Peyer's patch (tissue), 4 donors: ENCODE measurements around the gene CHST11. TPM values are rescaled to one million over a fixed set of nuclear protein-coding genes. Genes with fewer than 3 reads are reported as not detected.

Experiments
- DNase-seq, 3 donors: peaks; one replicate each; pipeline ENCODE4 v3.0.0-alpha.2; 2017 to 2019
- H3K27ac ChIP-seq, 4 donors: fragments of 200-600 bp; sonication (generic); one replicate each; pipeline ENCODE4 v1.5.1; 2016 to 2019
- H3K27me3 ChIP-seq, 2 donors: fragments of 200-600 bp; sonication (generic); one replicate each; pipeline ENCODE4 v1.5.1; 2019
- H3K36me3 ChIP-seq, 3 donors: fragments of 200-600 bp; sonication (generic); one replicate each; pipeline ENCODE4 v1.5.1; 2016 to 2019
- H3K4me1 ChIP-seq, 4 donors: fragments of 200-600 bp; sonication (generic); one replicate each; pipeline ENCODE4 v1.5.1; 2016 to 2019
- H3K4me3 ChIP-seq, 4 donors: fragments of 200-600 bp; sonication (generic); 1 replicate in 3 of 4; 2 replicates in 1 of 4; pipeline ENCODE4 v1.5.1; 2016 to 2019; ENCODE audit warnings: mild to moderate bottlenecking in 1 of 4
- H3K9me3 ChIP-seq, 4 donors: fragments of 200-600 bp; sonication (generic); one replicate each; pipeline ENCODE4 v1.5.1; 2016 to 2019; ENCODE audit warnings: mild to moderate bottlenecking in 1 of 4
- POLR2A ChIP-seq, 2 donors: fragments of 450-650 bp; IDR thresholded peaks; one replicate each; pipeline ENCODE4 v1.5.1; 2017; ENCODE audit warnings: antibody characterized with exemption in 2 of 2, mild to moderate bottlenecking in 2 of 2, moderate library complexity in 2 of 2
- total RNA-seq, 4 donors: library from RNA; depleted of rRNA; stranded (reverse); fragments of >200 nt; gene quantifications; one replicate each; pipeline ENCODE4 v1.1.0, GENCODE V29; 2016
- TF ChIP-seq, protein P1 (sequence below), 6 experiments: fragments of 450-650 bp in 4 of 6; fragments of 200-600 bp in 2 of 6; sonication (generic) in 1 of 6; IDR thresholded peaks; one replicate each; pipeline ENCODE4 v1.5.1; 2017 to 2019; ENCODE audit warnings: antibody characterized with exemption in 6 of 6, mild to moderate bottlenecking in 3 of 6, moderate library complexity in 1 of 6

The CHST11 gene
- total RNA-seq, 4 donors from 2014 or later = 9.9 to 119 (median 15.6) TPM

- TF ChIP-seq POLR2A (IDR thresholded peaks at IDR 0.05) = no peak
- TF ChIP-seq, protein P1, sequence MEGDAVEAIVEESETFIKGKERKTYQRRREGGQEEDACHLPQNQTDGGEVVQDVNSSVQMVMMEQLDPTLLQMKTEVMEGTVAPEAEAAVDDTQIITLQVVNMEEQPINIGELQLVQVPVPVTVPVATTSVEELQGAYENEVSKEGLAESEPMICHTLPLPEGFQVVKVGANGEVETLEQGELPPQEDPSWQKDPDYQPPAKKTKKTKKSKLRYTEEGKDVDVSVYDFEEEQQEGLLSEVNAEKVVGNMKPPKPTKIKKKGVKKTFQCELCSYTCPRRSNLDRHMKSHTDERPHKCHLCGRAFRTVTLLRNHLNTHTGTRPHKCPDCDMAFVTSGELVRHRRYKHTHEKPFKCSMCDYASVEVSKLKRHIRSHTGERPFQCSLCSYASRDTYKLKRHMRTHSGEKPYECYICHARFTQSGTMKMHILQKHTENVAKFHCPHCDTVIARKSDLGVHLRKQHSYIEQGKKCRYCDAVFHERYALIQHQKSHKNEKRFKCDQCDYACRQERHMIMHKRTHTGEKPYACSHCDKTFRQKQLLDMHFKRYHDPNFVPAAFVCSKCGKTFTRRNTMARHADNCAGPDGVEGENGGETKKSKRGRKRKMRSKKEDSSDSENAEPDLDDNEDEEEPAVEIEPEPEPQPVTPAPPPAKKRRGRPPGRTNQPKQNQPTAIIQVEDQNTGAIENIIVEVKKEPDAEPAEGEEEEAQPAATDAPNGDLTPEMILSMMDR (IDR thresholded peaks at IDR 0.05) = no peak
- H3K27ac ChIP-seq = peak overlapping the region in 2 of 4 donors; percentile 77 to 88
These were observed 265.2 kb downstream of the CHST11 start for GRCh38 chr12:104721936-104722335.

DNA sequence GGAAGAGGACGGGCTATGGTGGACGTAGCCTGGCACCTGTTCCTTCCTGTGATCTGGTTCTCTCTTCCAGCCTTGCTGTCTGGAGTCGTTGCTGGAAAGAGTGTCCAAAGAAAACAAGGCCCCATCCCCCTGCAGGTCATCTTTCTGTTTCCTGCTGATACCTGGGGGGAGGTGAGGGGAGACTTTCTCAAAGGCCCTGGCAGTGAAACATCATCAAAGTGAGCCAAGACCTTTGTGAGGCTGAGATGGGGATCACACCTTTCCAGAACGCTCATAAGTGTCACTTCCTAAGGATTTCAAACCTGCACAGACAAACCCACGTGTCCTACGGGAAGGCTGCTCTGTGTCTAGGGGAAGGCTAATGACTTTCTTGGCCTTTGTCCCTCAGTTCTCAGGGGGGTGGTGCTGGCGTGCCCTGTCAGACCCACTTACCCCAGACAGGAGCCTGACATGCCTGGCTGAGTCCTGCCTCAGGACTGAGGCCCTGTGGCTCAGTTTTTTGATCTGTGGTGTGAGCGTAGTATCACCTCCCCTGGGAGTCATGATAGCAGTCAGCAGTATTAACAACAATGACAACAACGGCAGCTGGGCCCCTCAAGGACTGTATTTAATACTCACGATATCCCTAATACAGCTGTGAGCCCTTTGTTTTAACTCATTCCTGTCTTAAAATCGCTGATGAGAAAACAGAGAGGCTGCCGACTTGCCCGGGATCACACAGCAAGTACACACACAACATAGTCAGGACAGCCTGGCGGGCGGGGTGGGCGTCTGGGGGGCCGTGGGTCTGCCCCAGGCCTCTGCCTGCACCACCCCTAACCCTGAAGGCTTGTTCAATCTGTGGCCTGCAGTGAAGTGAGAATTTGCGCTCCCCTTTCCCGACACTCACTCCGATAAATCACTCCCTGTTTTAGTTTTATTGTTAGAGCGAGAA lies 266.1 kb downstream of the CHST11 start:
- Histone ChIP-seq H3K27ac (peak overlapping the region in 1 of 4 donors; percentile 88), H3K27me3 (no peaks in the 10 kb centered on the region), H3K9me3 (no peaks in the 10 kb centered on the region), H3K4me3 (no peak overlapping the region), H3K4me1 (peaks cover 0 to 20% (median 2%) of the 10 kb centered on the region in 4 donors), H3K36me3 (no peaks in the 10 kb centered on the region)
- no peak for DNase-seq
- TF ChIP-seq, protein P1 (IDR thresholded peaks at IDR 0.05) = no peak
- TF ChIP-seq POLR2A (IDR thresholded peaks at IDR 0.05) = no peak

More at GRCh38 chr12:104721936-104722335, 265.2 kb downstream of the CHST11 start:
- Histone ChIP-seq H3K36me3 (no peaks in the 10 kb centered on the region), H3K27me3 (no peaks in the 10 kb centered on the region), H3K4me1 (peaks cover 0 to 20% (median 2%) of the 10 kb centered on the region in 4 donors), H3K4me3 (no peak overlapping the region), H3K9me3 (no peaks in the 10 kb centered on the region)
- no peak for DNase-seq

DNA sequence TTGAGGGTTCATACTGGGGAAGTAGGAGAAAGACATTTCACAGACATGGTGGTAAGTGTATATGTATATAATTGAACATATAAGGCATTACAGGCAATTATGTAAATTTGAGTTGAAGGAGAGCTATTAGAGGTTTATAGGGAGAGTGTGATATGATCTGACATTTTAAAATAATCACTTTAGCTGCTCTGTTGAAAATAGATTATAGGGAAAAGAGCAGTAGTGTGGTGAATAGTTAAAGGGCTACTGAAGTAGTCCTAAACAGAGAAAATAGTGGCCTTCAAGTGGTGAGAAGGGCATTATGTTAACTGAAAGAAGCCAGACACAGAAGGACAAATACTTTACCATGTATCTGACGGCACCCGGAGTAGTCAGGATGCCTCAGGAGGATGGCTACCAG lies 267.1 kb downstream of the CHST11 start:
- no peak overlapping the region for H3K4me3 ChIP-seq
- no peak for DNase-seq
- no peaks in the 10 kb centered on the region for H3K27me3 ChIP-seq
- no peak overlapping the region for H3K27ac ChIP-seq
- H3K9me3 ChIP-seq = no peaks in the 10 kb centered on the region
- no peak for TF ChIP-seq POLR2A (IDR thresholded peaks at IDR 0.05)
- TF ChIP-seq, protein P1 (IDR thresholded peaks at IDR 0.05) = no peak
- peaks cover 0 to 18% (median 2%) of the 10 kb centered on the region in 4 donors for H3K4me1 ChIP-seq
- H3K36me3 ChIP-seq = no peaks in the 10 kb centered on the region

DNA sequence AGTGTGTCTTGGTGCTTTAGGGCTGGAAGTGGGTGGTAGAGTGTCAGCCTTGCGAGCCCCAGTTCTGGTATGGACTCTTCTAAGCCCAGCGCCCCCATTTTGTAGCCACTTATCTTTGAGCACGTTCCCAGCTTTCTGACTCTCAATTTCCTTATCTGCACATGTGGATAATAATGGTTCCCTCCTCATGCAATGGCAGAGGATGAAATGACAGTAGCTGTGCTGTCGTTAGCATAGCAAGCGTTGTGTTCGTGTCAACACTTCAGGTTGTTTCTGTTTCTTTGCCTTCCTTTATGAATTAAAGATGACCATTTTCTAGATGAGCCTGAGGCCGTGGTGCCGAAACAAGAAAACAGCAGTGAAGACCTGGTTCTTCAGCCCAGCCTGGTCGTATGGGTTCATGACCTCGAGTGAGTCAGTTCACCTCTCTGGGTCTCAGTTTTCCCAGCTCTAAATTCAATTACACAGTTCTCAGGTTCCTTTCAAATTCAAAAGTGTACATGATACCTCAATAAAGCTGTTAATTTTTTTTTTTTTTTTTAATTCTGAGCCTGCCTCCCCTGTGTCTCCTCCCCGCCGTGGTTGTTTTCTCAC lies 268.3 kb downstream of the CHST11 start:
- Histone ChIP-seq H3K27me3 (no peaks in the 10 kb centered on the region), H3K27ac (no peak overlapping the region), H3K4me3 (no peak overlapping the region), H3K4me1 (peaks cover 0 to 7% (median 2%) of the 10 kb centered on the region in 4 donors), H3K9me3 (no peaks in the 10 kb centered on the region), H3K36me3 (no peaks in the 10 kb centered on the region)
- TF ChIP-seq, protein P1 (IDR thresholded peaks at IDR 0.05) = no peak
- no peak for TF ChIP-seq POLR2A (IDR thresholded peaks at IDR 0.05)
- no peak for DNase-seq

DNA sequence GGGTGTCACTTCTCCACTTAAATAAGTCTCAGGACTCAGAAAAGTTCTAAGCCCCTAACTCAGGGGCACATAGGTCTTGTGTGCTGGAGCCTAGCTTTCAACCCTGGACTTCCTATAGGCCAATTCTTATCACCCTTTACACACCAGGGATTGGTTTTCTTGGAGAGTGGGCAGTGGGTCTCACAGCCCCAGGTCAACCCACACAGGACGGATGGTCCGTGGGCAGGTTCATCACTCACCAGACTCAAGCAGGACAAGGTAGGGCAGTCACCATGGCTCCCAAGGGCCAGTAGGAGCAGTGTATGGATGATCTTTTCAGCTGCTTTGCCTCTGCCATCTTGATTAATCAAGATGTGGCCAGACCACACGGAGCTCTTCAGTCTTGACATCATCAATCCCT lies 268.9 kb downstream of the CHST11 start:
- no peak for DNase-seq
- Histone ChIP-seq H3K4me3 (no peak overlapping the region), H3K36me3 (no peaks in the 10 kb centered on the region), H3K4me1 (peaks cover 0 to 5% (median 2%) of the 10 kb centered on the region in 4 donors), H3K27me3 (no peaks in the 10 kb centered on the region), H3K27ac (no peak overlapping the region), H3K9me3 (no peaks in the 10 kb centered on the region)
- no peak for TF ChIP-seq POLR2A (IDR thresholded peaks at IDR 0.05)
- TF ChIP-seq, protein P1 (IDR thresholded peaks at IDR 0.05) = no peak
